Immature natural killer cell (primary cell): ENCODE measurements around the gene ZNF865. TPM values are rescaled to one million over a fixed set of nuclear protein-coding genes. Genes with fewer than 3 reads are reported as not detected.

Source experiments
- DNase-seq, 3 donors: peaks; one replicate each; pipeline ENCODE4 v3.0.0; 2022; ENCODE audit warnings: mixed read lengths in 1 of 3
- H3K27ac Mint-ChIP-seq, 6 donors: one replicate each; pipeline ENCODE4 v1.8.0; 2020; ENCODE audit warnings: mixed read lengths in 6 of 6, mild to moderate bottlenecking in 5 of 6, inconsistent platforms in 4 of 6, moderate library complexity in 3 of 6
- H3K27me3 Mint-ChIP-seq, 3 donors: one replicate each; pipeline ENCODE4 v1.8.0; 2020 to 2021; ENCODE audit warnings: low read depth in 3 of 3, mild to moderate bottlenecking in 3 of 3, mixed read lengths in 3 of 3, moderate library complexity in 3 of 3, inconsistent platforms in 1 of 3
- H3K36me3 Mint-ChIP-seq, 3 donors: one replicate each; pipeline ENCODE4 v1.8.0; 2020; ENCODE audit warnings: mixed read lengths in 3 of 3, inconsistent platforms in 2 of 3, mild to moderate bottlenecking in 2 of 3
- H3K4me1 Mint-ChIP-seq, 2 donors: one replicate each; pipeline ENCODE4 v1.8.0; 2020; ENCODE audit warnings: inconsistent platforms in 2 of 2, mild to moderate bottlenecking in 2 of 2, mixed read lengths in 2 of 2, moderate library complexity in 1 of 2
- H3K4me3 Mint-ChIP-seq, 5 donors: one replicate each; pipeline ENCODE4 v1.8.0; 2020; ENCODE audit warnings: mild to moderate bottlenecking in 5 of 5, mixed read lengths in 5 of 5, inconsistent platforms in 3 of 5, moderate library complexity in 3 of 5
- H3K9me3 Mint-ChIP-seq, 6 donors: one replicate each; pipeline ENCODE4 v1.8.0; 2020; ENCODE audit warnings: mild to moderate bottlenecking in 6 of 6, mixed read lengths in 6 of 6, inconsistent platforms in 4 of 6, moderate library complexity in 3 of 6
- polyA plus RNA-seq, 3 donors: library from polyadenylated mRNA; unstranded; fragments of 300-500 nt; fragmentation: Illumina TruSeq; gene quantifications; one replicate each; pipeline ENCODE4 v1.2.3, GENCODE V29; 2021

Gene ZNF865
- polyA plus RNA-seq, 3 donors from 2014 or later = 0.08 to 0.18 TPM; not detected in 1

- H3K4me1 Mint-ChIP-seq = peaks cover 51 to 61% of the 10 kb centered on the region in 2 donors
- peak overlapping the region; percentile 79 to 92 (median 86) for H3K27ac Mint-ChIP-seq
- peaks cover 5 to 9% (median 5%) of the 10 kb centered on the region in 3 donors for H3K27me3 Mint-ChIP-seq
- peak overlapping the region; percentile 88 to 94 (median 89) for H3K4me3 Mint-ChIP-seq
- H3K9me3 Mint-ChIP-seq = no peaks in the 10 kb centered on the region
- peak in 1 of 3 donors; percentile 8 for DNase-seq
- peaks cover 3 to 4% (median 3%) of the 10 kb centered on the region in 3 donors for H3K36me3 Mint-ChIP-seq
Measured at GRCh38 chr19:55641426-55642152, 36.1 kb downstream of the ZNF865 start.

- Mint-ChIP-seq H3K9me3 (no peaks in the 10 kb centered on the region), H3K4me1 (peaks cover 49 to 63% of the 10 kb centered on the region in 2 donors), H3K36me3 (peaks cover 3 to 4% (median 3%) of the 10 kb centered on the region in 3 donors), H3K4me3 (peak overlapping the region; percentile 89 to 96 (median 94)), H3K27me3 (peaks cover 5 to 8% (median 5%) of the 10 kb centered on the region in 3 donors), H3K27ac (peak overlapping the region; percentile 79 to 94 (median 92))
- no peak for DNase-seq
Measured at GRCh38 chr19:55642153-55643002, 36.9 kb downstream of the ZNF865 start.

- H3K27me3 Mint-ChIP-seq = peaks cover 3 to 7% (median 5%) of the 10 kb centered on the region in 3 donors
- H3K36me3 Mint-ChIP-seq = peaks cover 0 to 3% (median 0%) of the 10 kb centered on the region in 3 donors
- peak within 1 kb of the TSS; percentile 84 to 96 (median 91) for H3K4me3 Mint-ChIP-seq
- no peaks in the 10 kb centered on the region for H3K9me3 Mint-ChIP-seq
- H3K27ac Mint-ChIP-seq = peak within 1 kb of the TSS; percentile 82 to 94 (median 89)
- peak; percentile 68 to 72 (median 69) for DNase-seq
- peaks cover 45 to 61% of the 10 kb centered on the region in 2 donors for H3K4me1 Mint-ChIP-seq
Measured at GRCh38 chr19:55643003-55643886, 37.8 kb downstream of the ZNF865 start, which contains the start of gene ZNF581. ZNF581 (plus strand) TSS chr19:55643649; CDS start chr19:55644572, 923 bp downstream.

GRCh38 chr19:55643887-55644176, 38.4 kb downstream of the ZNF865 start:
- H3K9me3 Mint-ChIP-seq = no peaks in the 10 kb centered on the region
- DNase-seq = no peak
- peaks cover 0 to 3% (median 0%) of the 10 kb centered on the region in 3 donors for H3K36me3 Mint-ChIP-seq
- H3K4me1 Mint-ChIP-seq = peaks cover 43 to 61% of the 10 kb centered on the region in 2 donors
- H3K27ac Mint-ChIP-seq = peak overlapping the region; percentile 60 to 92 (median 80)
- peak overlapping the region; percentile 84 to 96 (median 91) for H3K4me3 Mint-ChIP-seq
- peaks cover 3 to 7% (median 5%) of the 10 kb centered on the region in 3 donors for H3K27me3 Mint-ChIP-seq

- no peaks in the 10 kb centered on the region for H3K9me3 Mint-ChIP-seq
- H3K27ac Mint-ChIP-seq = peak overlapping the region; percentile 60 to 92 (median 80)
- H3K4me1 Mint-ChIP-seq = peaks cover 38 to 57% of the 10 kb centered on the region in 2 donors
- DNase-seq = no peak
- H3K36me3 Mint-ChIP-seq = no peaks in the 10 kb centered on the region
- peak overlapping the region; percentile 84 to 96 (median 91) for H3K4me3 Mint-ChIP-seq
- H3K27me3 Mint-ChIP-seq = peaks cover 3 to 7% (median 5%) of the 10 kb centered on the region in 3 donors
Measured at GRCh38 chr19:55644191-55644833, 38.9 kb downstream of the ZNF865 start.

GRCh38 chr19:55644842-55645511, 39.5 kb downstream of the ZNF865 start:
- peaks cover 3 to 10% (median 5%) of the 10 kb centered on the region in 3 donors for H3K27me3 Mint-ChIP-seq

GRCh38 chr19:55645512-55645881, 40.0 kb downstream of the ZNF865 start:
- H3K27me3 Mint-ChIP-seq = peaks cover 3 to 10% (median 6%) of the 10 kb centered on the region in 3 donors

More at GRCh38 chr19:55644842-55645511, 39.5 kb downstream of the ZNF865 start:
- Mint-ChIP-seq H3K36me3 (no peaks in the 10 kb centered on the region), H3K4me1 (peaks cover 38 to 54% of the 10 kb centered on the region in 2 donors), H3K27ac (no peak overlapping the region), H3K4me3 (peak overlapping the region; percentile 84 to 96 (median 91)), H3K9me3 (no peaks in the 10 kb centered on the region)
- DNase-seq = no peak

GRCh38 chr19:55646889-55647731, 41.7 kb downstream of the ZNF865 start:
- Mint-ChIP-seq H3K9me3 (no peaks in the 10 kb centered on the region), H3K27me3 (peaks cover 0 to 10% (median 5%) of the 10 kb centered on the region in 3 donors), H3K27ac (peak overlapping the region in 2 of 6 donors; percentile 35 to 64), H3K4me1 (peaks cover 22 to 41% of the 10 kb centered on the region in 2 donors), H3K4me3 (peak overlapping the region; percentile 55 to 82 (median 78)), H3K36me3 (no peaks in the 10 kb centered on the region)
- DNase-seq = no peak

More at GRCh38 chr19:55645512-55645881, 40.0 kb downstream of the ZNF865 start:
- no peak for DNase-seq
- H3K4me3 Mint-ChIP-seq = peak overlapping the region in 4 of 5 donors; percentile 40 to 69 (median 56)
- H3K36me3 Mint-ChIP-seq = no peaks in the 10 kb centered on the region
- peaks cover 33 to 53% of the 10 kb centered on the region in 2 donors for H3K4me1 Mint-ChIP-seq
- H3K9me3 Mint-ChIP-seq = no peaks in the 10 kb centered on the region
- peak overlapping the region in 1 of 6 donors; percentile 7 for H3K27ac Mint-ChIP-seq

- Mint-ChIP-seq H3K9me3 (no peaks in the 10 kb centered on the region), H3K27ac (peak within 1 kb of the TSS in 3 of 6 donors; percentile 35 to 64 (median 45)), H3K36me3 (no peaks in the 10 kb centered on the region), H3K27me3 (peaks cover 0 to 8% (median 5%) of the 10 kb centered on the region in 3 donors), H3K4me1 (peaks cover 16 to 36% of the 10 kb centered on the region in 2 donors), H3K4me3 (peak within 1 kb of the TSS; percentile 70 to 82 (median 78))
- DNase-seq = peak; percentile 40 to 55 (median 41)
Measured at GRCh38 chr19:55647732-55648584, 42.5 kb downstream of the ZNF865 start, which contains the start of gene CCDC106. CCDC106 (plus strand) TSS chr19:55648212; CDS start chr19:55649047, 835 bp downstream.

DNA sequence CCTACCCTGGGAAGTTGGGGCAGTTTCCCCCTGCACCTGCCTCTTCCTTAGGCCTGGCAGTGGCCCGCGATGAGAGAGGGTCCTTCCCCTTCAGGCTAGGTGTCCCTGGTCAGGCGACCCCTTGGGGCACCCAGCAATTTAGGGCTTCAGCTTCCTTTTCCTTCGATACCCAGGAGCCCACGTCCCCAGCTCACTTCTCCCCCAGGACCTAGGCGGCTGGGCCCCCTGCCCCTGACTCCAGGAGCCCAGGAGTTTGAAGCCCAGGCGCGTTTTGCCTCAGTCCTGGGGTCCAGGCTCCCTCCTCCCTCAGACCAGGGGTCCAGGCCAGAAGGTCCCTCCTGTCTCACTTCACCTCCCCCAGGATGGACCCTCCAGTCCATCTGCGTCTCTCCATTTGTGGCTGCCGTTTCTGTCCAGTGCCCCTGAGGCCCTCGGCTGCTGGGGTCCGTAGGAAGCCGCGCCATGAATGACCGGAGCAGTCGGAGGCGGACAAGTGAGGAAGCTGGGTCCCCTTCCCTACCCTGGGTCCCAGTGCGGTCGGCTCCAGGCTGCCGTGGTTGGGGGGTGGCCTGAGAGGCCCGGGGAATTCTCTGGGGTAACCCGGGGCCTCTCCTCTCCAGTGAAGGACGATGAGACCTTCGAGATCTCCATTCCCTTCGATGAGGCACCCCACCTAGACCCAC, 43.3 kb downstream of the ZNF865 start:
- Mint-ChIP-seq H3K4me1 (peaks cover 9 to 34% of the 10 kb centered on the region in 2 donors), H3K4me3 (peak overlapping the region; percentile 41 to 75 (median 66)), H3K27me3 (peaks cover 3 to 11% (median 4%) of the 10 kb centered on the region in 3 donors), H3K36me3 (no peaks in the 10 kb centered on the region), H3K27ac (no peak overlapping the region), H3K9me3 (no peaks in the 10 kb centered on the region)
- DNase-seq = no peak
